H1 (cell line): Measurements from ENCODE around the gene GJD2. TPM values are rescaled to one million over a fixed set of nuclear protein-coding genes. Genes with fewer than 3 reads are reported as not detected.

Experiments
- CHD1 ChIP-seq: IDR thresholded peaks from 2 replicates; pipeline ENCODE4 v1.6.1; 2012; ENCODE audit warnings: low read depth, low read length, improper control_type of control experiment
- TCF12 ChIP-seq: IDR thresholded peaks from 2 replicates; pipeline ENCODE4 v1.6.1; 2011; ENCODE audit warnings: low read depth, mild to moderate bottlenecking, low read length
- polyA plus RNA-seq, 7 experiments: library from polyadenylated mRNA; depleted of rRNA in 3 of 7; stranded (reverse) in 5 of 7; unstranded in 2 of 7; fragments of >200 nt in 5 of 7; fragments of 200-250 nt in 2 of 7; gene quantifications; 1 replicate in 5 of 7; 2 replicates in 1 of 7; 4 replicates in 1 of 7; pipeline versions ENCODE4 v1.2.1 to v1.2.3, GENCODE V29; 2011 to 2013; ENCODE audit warnings: missing spikeins in 2 of 7, mixed read lengths in 2 of 7
- total RNA-seq: library from RNA; stranded (reverse); fragmentation: NEBNext Ultra II Directional; extraction: Animal tissue kit (Norgen Biotek cat#: 25700); gene quantifications from 2 replicates; pipeline ENCODE4 v1.2.1, GENCODE V29; 2021

The GJD2 gene
- total and polyA plus RNA-seq, 2 of the 8 experiments (the other 6 are each of a cell fraction or from before 2014, with no cell fraction given) = 0.39 to 0.54 TPM

- TF ChIP-seq CHD1 (no peak), TCF12 (no peak)
- TF ChIP-seq, all 59 proteins: peak for 0
These were observed 6.1 kb upstream of the GJD2 start (continued) for GRCh38 chr15:34760909-34761308.
